OCI-LY1 (cell line): Measurements from ENCODE around the gene FAM114A1.

Experiments used
- EZH2 ChIP-seq: fragments of 200-600 bp; sonication (generic), shearing (Covaris generic); IDR thresholded peaks from 2 replicates; pipeline ENCODE4 v1.8.0; 2017; ENCODE audit warnings: borderline replicate concordance, mixed run types, mild to moderate bottlenecking, antibody characterized with exemption, low read length, moderate library complexity, mixed read lengths
- TF ChIP-seq, protein P1 (sequence below): fragments of 200-600 bp; sonication (generic), shearing (Covaris generic); IDR thresholded peaks from 2 replicates; pipeline ENCODE4 v1.5.1; 2017; ENCODE audit warnings: mild to moderate bottlenecking, antibody characterized with exemption, low read length, moderate library complexity, mixed read lengths

GRCh38 chr4:38987491-38987890 is 119.9 kb downstream of the FAM114A1 start:
- TF ChIP-seq, protein P1, sequence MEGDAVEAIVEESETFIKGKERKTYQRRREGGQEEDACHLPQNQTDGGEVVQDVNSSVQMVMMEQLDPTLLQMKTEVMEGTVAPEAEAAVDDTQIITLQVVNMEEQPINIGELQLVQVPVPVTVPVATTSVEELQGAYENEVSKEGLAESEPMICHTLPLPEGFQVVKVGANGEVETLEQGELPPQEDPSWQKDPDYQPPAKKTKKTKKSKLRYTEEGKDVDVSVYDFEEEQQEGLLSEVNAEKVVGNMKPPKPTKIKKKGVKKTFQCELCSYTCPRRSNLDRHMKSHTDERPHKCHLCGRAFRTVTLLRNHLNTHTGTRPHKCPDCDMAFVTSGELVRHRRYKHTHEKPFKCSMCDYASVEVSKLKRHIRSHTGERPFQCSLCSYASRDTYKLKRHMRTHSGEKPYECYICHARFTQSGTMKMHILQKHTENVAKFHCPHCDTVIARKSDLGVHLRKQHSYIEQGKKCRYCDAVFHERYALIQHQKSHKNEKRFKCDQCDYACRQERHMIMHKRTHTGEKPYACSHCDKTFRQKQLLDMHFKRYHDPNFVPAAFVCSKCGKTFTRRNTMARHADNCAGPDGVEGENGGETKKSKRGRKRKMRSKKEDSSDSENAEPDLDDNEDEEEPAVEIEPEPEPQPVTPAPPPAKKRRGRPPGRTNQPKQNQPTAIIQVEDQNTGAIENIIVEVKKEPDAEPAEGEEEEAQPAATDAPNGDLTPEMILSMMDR, result no peak
- TF ChIP-seq EZH2, result no peak
